Liver (tissue), 3 donors: ENCODE measurements around the gene SLC26A4.

Experiments
- GABPA ChIP-seq, 2 donors: IDR thresholded peaks in 1 of 2; conservative IDR thresholded peaks in 1 of 2; 2 replicates each; pipeline ENCODE4 v1.6.1; 2016; ENCODE audit warnings: antibody characterized with exemption in 2 of 2, mild to moderate bottlenecking in 1 of 2, moderate library complexity in 1 of 2
- RXRA ChIP-seq, 2 donors: IDR thresholded peaks; 2 replicates each; pipeline ENCODE4 v1.6.1; 2017 to 2018; ENCODE audit warnings: antibody characterized with exemption in 2 of 2, mild to moderate bottlenecking in 1 of 2
- SP1 ChIP-seq: IDR thresholded peaks from 2 replicates; pipeline ENCODE4 v1.6.1; 2018; ENCODE audit warnings: antibody characterized with exemption, mild to moderate bottlenecking
- TAF1 ChIP-seq: conservative IDR thresholded peaks from 2 replicates; pipeline ENCODE4 v1.6.1; 2016; ENCODE audit warnings: antibody characterized with exemption, mild to moderate bottlenecking
- TF ChIP-seq, protein P1 (sequence below): fragments of 150-350 bp; IDR thresholded peaks from 2 replicates; pipeline ENCODE4 v1.5.1; 2017; ENCODE audit warnings: improper control_type of control experiment, low read depth, low read length; ENCODE audit not compliant: missing input control
- TF ChIP-seq, protein P2 (sequence below): IDR thresholded peaks from 2 replicates; pipeline ENCODE4 v1.6.1; 2016; ENCODE audit warnings: antibody characterized with exemption, mild to moderate bottlenecking
- donor health status: healthy.
- donor health status: healthy.

DNA sequence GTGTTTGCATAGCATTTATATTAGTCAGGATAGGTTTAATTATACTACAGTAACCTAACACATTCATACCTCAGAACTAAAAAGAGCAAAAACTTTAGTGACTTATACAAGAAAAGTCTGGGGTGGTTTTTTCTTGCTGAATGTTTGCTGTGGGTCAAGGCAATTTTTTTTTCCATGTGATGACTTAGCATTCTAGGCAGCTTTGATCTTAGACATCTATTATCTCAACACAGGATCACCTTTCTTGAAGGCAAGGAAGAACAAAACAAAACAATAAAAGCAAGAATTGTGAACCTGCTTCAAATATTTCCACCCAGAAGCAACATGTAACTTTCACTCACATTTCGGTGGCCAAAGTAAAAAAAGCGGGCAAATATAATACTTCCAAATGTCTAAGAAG lies 62.6 kb downstream of the SLC26A4 start:
- TF ChIP-seq, protein P1, sequence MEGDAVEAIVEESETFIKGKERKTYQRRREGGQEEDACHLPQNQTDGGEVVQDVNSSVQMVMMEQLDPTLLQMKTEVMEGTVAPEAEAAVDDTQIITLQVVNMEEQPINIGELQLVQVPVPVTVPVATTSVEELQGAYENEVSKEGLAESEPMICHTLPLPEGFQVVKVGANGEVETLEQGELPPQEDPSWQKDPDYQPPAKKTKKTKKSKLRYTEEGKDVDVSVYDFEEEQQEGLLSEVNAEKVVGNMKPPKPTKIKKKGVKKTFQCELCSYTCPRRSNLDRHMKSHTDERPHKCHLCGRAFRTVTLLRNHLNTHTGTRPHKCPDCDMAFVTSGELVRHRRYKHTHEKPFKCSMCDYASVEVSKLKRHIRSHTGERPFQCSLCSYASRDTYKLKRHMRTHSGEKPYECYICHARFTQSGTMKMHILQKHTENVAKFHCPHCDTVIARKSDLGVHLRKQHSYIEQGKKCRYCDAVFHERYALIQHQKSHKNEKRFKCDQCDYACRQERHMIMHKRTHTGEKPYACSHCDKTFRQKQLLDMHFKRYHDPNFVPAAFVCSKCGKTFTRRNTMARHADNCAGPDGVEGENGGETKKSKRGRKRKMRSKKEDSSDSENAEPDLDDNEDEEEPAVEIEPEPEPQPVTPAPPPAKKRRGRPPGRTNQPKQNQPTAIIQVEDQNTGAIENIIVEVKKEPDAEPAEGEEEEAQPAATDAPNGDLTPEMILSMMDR: no peak
- TF ChIP-seq, protein P2, sequence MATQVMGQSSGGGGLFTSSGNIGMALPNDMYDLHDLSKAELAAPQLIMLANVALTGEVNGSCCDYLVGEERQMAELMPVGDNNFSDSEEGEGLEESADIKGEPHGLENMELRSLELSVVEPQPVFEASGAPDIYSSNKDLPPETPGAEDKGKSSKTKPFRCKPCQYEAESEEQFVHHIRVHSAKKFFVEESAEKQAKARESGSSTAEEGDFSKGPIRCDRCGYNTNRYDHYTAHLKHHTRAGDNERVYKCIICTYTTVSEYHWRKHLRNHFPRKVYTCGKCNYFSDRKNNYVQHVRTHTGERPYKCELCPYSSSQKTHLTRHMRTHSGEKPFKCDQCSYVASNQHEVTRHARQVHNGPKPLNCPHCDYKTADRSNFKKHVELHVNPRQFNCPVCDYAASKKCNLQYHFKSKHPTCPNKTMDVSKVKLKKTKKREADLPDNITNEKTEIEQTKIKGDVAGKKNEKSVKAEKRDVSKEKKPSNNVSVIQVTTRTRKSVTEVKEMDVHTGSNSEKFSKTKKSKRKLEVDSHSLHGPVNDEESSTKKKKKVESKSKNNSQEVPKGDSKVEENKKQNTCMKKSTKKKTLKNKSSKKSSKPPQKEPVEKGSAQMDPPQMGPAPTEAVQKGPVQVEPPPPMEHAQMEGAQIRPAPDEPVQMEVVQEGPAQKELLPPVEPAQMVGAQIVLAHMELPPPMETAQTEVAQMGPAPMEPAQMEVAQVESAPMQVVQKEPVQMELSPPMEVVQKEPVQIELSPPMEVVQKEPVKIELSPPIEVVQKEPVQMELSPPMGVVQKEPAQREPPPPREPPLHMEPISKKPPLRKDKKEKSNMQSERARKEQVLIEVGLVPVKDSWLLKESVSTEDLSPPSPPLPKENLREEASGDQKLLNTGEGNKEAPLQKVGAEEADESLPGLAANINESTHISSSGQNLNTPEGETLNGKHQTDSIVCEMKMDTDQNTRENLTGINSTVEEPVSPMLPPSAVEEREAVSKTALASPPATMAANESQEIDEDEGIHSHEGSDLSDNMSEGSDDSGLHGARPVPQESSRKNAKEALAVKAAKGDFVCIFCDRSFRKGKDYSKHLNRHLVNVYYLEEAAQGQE: no peak
- TF ChIP-seq SP1: no peak
- no peak for TF ChIP-seq TAF1
- TF ChIP-seq RXRA (IDR thresholded peaks at IDR 0.05): no peak
- TF ChIP-seq GABPA (IDR thresholded peaks at IDR 0.05 in 1 of 2, conservative IDR thresholded peaks at IDR 0.05 in 1 of 2): no peak
